NCI-H446 treated with DMSO at 0.1 percent for 48 hours (cell line): ENCODE measurements around the gene THOC5.
"Not testable (repeated sequence)": the region's sequence is repeated elsewhere in the genome, so short reads cannot be mapped to it uniquely, and the experiment has no call there.

ENCODE experiments used
- DNase-seq: peaks from one replicate; lab custom pipeline; 2025; lab: John Stamatoyannopoulos, UW

THOC5 gene

GRCh38 chr22:29553351-29554224 lies at the start of gene THOC5:
Gene THOC5 (minus strand): TSS chr22:29553757. CDS start chr22:29549147, 4,610 bp downstream.
- DNase-seq = peak; percentile 97

GRCh38 chr22:29598684-29599020 lies 45.1 kb upstream of the THOC5 start:
- no peak for DNase-seq

- DNase-seq = not testable (repeated sequence)
Observed at GRCh38 chr22:29597871-29598683, 44.5 kb upstream of the THOC5 start.

- no peak for DNase-seq
Observed at GRCh38 chr22:29596408-29596807, 42.9 kb upstream of the THOC5 start.

- not testable (repeated sequence) for DNase-seq
Observed at GRCh38 chr22:29594447-29594846, 40.9 kb upstream of the THOC5 start.

- DNase-seq = no peak
Observed at GRCh38 chr22:29593923-29594322, 40.4 kb upstream of the THOC5 start.

- peak; percentile 71 for DNase-seq
Observed at GRCh38 chr22:29587938-29588699, 34.6 kb upstream of the THOC5 start.

GRCh38 chr22:29586193-29586705 lies 32.7 kb upstream of the THOC5 start:
- DNase-seq = not testable (repeated sequence)

GRCh38 chr22:29584975-29585374 lies 31.4 kb upstream of the THOC5 start:
- DNase-seq = no peak

GRCh38 chr22:29581799-29582198 lies 28.2 kb upstream of the THOC5 start:
- no peak for DNase-seq

GRCh38 chr22:29580200-29580810 lies 26.7 kb upstream of the THOC5 start:
- DNase-seq = no peak

- no peak for DNase-seq
Observed at GRCh38 chr22:29578462-29579200, 25.1 kb upstream of the THOC5 start.

- DNase-seq = no peak
Observed at GRCh38 chr22:29574762-29575450, 21.3 kb upstream of the THOC5 start.

GRCh38 chr22:29570912-29571549 lies 17.5 kb upstream of the THOC5 start:
- no peak for DNase-seq

- DNase-seq = no peak
Observed at GRCh38 chr22:29570456-29570855, 16.9 kb upstream of the THOC5 start.

GRCh38 chr22:29569011-29569678 lies 15.6 kb upstream of the THOC5 start:
- no peak for DNase-seq

- DNase-seq = no peak
Observed at GRCh38 chr22:29567338-29567737, 13.8 kb upstream of the THOC5 start.

- DNase-seq = not testable (repeated sequence)
Observed at GRCh38 chr22:29566513-29566912, 13.0 kb upstream of the THOC5 start.
